Endodermal cell (in vitro differentiated cells): ENCODE measurements around the gene BCKDHB. TPM values are rescaled to one million over a fixed set of nuclear protein-coding genes. Genes with fewer than 3 reads are reported as not detected.

ENCODE experiments used
- DNase-seq: peaks from one replicate; pipeline ENCODE4 v3.0.0-alpha.2; 2017
- H3K27ac ChIP-seq: 2 replicates; pipeline ENCODE4 v1.5.1; 2013; ENCODE audit warnings: mild to moderate bottlenecking, low read depth, low read length, moderate library complexity
- H3K27me3 ChIP-seq: 2 replicates; pipeline ENCODE4 v1.6.1; 2013; ENCODE audit warnings: mild to moderate bottlenecking, low read length, moderate library complexity; ENCODE audit not compliant: insufficient read depth, control insufficient read depth, poor library complexity, severe bottlenecking
- H3K36me3 ChIP-seq: 2 replicates; pipeline ENCODE4 v1.7.0; 2013; ENCODE audit warnings: mild to moderate bottlenecking, low read length, moderate library complexity; ENCODE audit not compliant: control insufficient read depth, insufficient read depth
- H3K4me1 ChIP-seq: one replicate; pipeline ENCODE4 v1.7.0; 2013; ENCODE audit warnings: low read length; ENCODE audit not compliant: control insufficient read depth, insufficient read depth
- H3K4me3 ChIP-seq: 2 replicates; pipeline ENCODE4 v1.5.1; 2013; ENCODE audit warnings: mild to moderate bottlenecking, low read length, moderate library complexity
- H3K9ac ChIP-seq: 2 replicates; pipeline ENCODE4 v1.6.1; 2013; ENCODE audit warnings: mild to moderate bottlenecking, low read length, moderate library complexity; ENCODE audit not compliant: poor library complexity, severe bottlenecking; ENCODE audit errors: extremely low read depth
- H3K9me3 ChIP-seq: 2 replicates; pipeline ENCODE4 v1.6.1; 2013; ENCODE audit warnings: mild to moderate bottlenecking, low read length, moderate library complexity; ENCODE audit not compliant: control insufficient read depth
- H3K27ac Mint-ChIP-seq: 2 replicates; pipeline ENCODE4 v1.8.0; 2020; ENCODE audit warnings: mixed read lengths
- H3K27me3 Mint-ChIP-seq: 2 replicates; pipeline ENCODE4 v1.8.0; 2021; ENCODE audit warnings: mild to moderate bottlenecking, mixed read lengths; ENCODE audit not compliant: insufficient read depth
- H3K36me3 Mint-ChIP-seq: 2 replicates; pipeline ENCODE4 v1.8.0; 2020; ENCODE audit warnings: low read depth, mixed read lengths
- H3K4me1 Mint-ChIP-seq: 2 replicates; pipeline ENCODE4 v1.8.0; 2020; ENCODE audit warnings: mixed read lengths
- H3K4me3 Mint-ChIP-seq: 2 replicates; pipeline ENCODE4 v1.8.0; 2020; ENCODE audit warnings: mild to moderate bottlenecking, moderate library complexity, mixed read lengths
- H3K9me3 Mint-ChIP-seq: 2 replicates; pipeline ENCODE4 v1.8.0; 2020; ENCODE audit warnings: mild to moderate bottlenecking, mixed read lengths
- CTCF ChIP-seq: fragments of 200-600 bp; sonication (generic); conservative IDR thresholded peaks from 2 replicates; pipeline ENCODE4 v1.5.0; 2021; ENCODE audit warnings: antibody characterized with exemption, mild to moderate bottlenecking
- WGBS, 2 experiments: methylation state at CpG; one replicate each; pipeline versions ENCODE4 v1.1.5 to v1.1.7; 2013; ENCODE audit warnings: missing lambda C conversion rate in 2 of 2, mixed read lengths in 1 of 2; ENCODE audit not compliant: insufficient coverage in 1 of 2, insufficient read length in 1 of 2; 5-methylcytosine and 5-hydroxymethylcytosine counted together
- total RNA-seq, 2 donors: library from RNA; stranded (reverse); fragmentation: NEBNext Ultra II Directional in 1 of 2; extraction: Animal tissue kit (Norgen Biotek cat#: 25700) in 1 of 2; gene quantifications; 2 replicates in 1 of 2; 3 replicates in 1 of 2; pipeline ENCODE4 v1.2.1, GENCODE V29; 2021

The BCKDHB gene
- total RNA-seq, 2 donors from 2014 or later, result 35.1 to 36.4 TPM

- no peaks in the 10 kb centered on the region for H3K27me3 ChIP-seq
- no peak overlapping the region for H3K4me3 Mint-ChIP-seq
- H3K9ac ChIP-seq, result no peak overlapping the region
- no peaks in the 10 kb centered on the region for H3K27me3 Mint-ChIP-seq
- H3K9me3 Mint-ChIP-seq, result peaks cover 5% of the 10 kb centered on the region
- no peaks in the 10 kb centered on the region for H3K36me3 ChIP-seq
- WGBS, 2 experiments, result no CpG with 5 or more reads among the region's 2 CpGs
- TF ChIP-seq CTCF, result no peak
- H3K27ac Mint-ChIP-seq, result no peak overlapping the region
- no peak for DNase-seq
- H3K4me3 ChIP-seq, result no peak overlapping the region
- H3K27ac ChIP-seq, result no peak overlapping the region
- H3K36me3 Mint-ChIP-seq, result peaks cover 26% of the 10 kb centered on the region
- no peaks in the 10 kb centered on the region for H3K9me3 ChIP-seq
- peaks cover 3% of the 10 kb centered on the region for H3K4me1 Mint-ChIP-seq
- H3K4me1 ChIP-seq, result no peaks in the 10 kb centered on the region
These were observed 250.1 kb downstream of the BCKDHB start for GRCh38 chr6:80356545-80356944.

GRCh38 chr6:80357081-80357480 lies 250.6 kb downstream of the BCKDHB start:
- Mint-ChIP-seq H3K27me3 (no peaks in the 10 kb centered on the region), H3K36me3 (peaks cover 26% of the 10 kb centered on the region), H3K27ac (no peak overlapping the region), H3K4me3 (no peak overlapping the region), H3K9me3 (peaks cover 5% of the 10 kb centered on the region), H3K4me1 (peaks cover 3% of the 10 kb centered on the region)
- Histone ChIP-seq H3K4me3 (no peak overlapping the region), H3K4me1 (no peaks in the 10 kb centered on the region), H3K27me3 (no peaks in the 10 kb centered on the region), H3K9ac (no peak overlapping the region), H3K9me3 (no peaks in the 10 kb centered on the region), H3K36me3 (no peaks in the 10 kb centered on the region), H3K27ac (no peak overlapping the region)
- DNase-seq, result no peak
- 88 to 94% methylated on average over 1 to 2 of the region's 2 CpGs for WGBS, 2 experiments
- TF ChIP-seq CTCF, result no peak

GRCh38 chr6:80357674-80358073 lies 251.2 kb downstream of the BCKDHB start:
- Mint-ChIP-seq H3K27me3 (no peaks in the 10 kb centered on the region), H3K4me3 (no peak overlapping the region), H3K4me1 (peaks cover 3% of the 10 kb centered on the region), H3K27ac (no peak overlapping the region), H3K9me3 (peaks cover 5% of the 10 kb centered on the region), H3K36me3 (peaks cover 26% of the 10 kb centered on the region)
- Histone ChIP-seq H3K4me3 (no peak overlapping the region), H3K27me3 (no peaks in the 10 kb centered on the region), H3K9me3 (no peaks in the 10 kb centered on the region), H3K9ac (no peak overlapping the region), H3K27ac (no peak overlapping the region), H3K36me3 (no peaks in the 10 kb centered on the region), H3K4me1 (no peaks in the 10 kb centered on the region)
- WGBS, 2 experiments, result 97 to 100% methylated on average over 2 of the region's 2 CpGs
- TF ChIP-seq CTCF, result no peak
- DNase-seq, result no peak
